IMR-90 (cell line): ENCODE results near the gene VWA8. TPM values are rescaled to one million over a fixed set of nuclear protein-coding genes. Genes with fewer than 3 reads are reported as not detected.

Experiments used
- ATAC-seq: fragments of 200-7000 bp; cut with Tn5 transposase; 2 replicates; pipeline ENCODE4 v1.9.1; 2020; ENCODE audit warnings: low read depth, mild to moderate bottlenecking, moderate library complexity
- BruUV-seq: library from RNA; stranded (reverse); fragments of 400-500 nt; replicated peaks from 2 replicates; lab custom pipeline; 2021; lab: Mats Ljungman, UMichigan
- CTCF ChIA-PET: fragments of 300-600 bp; formaldehyde crosslinking; extraction: SDS; loops from one replicate; lab custom pipeline; 2021; ENCODE audit warnings: antibody characterized with exemption; lab: Yijun Ruan, JAX
- POLR2A ChIA-PET: fragments of 300-600 bp; sonication (Branson Sonifier 250); formaldehyde crosslinking; loops from one replicate; lab custom pipeline; 2022; ENCODE audit warnings: antibody characterized with exemption; ENCODE audit not compliant: unreplicated experiment; lab: Charles Lee
- DNase-seq: peaks from one replicate; pipeline ENCODE4 v3.0.0; 2013
- H2AFZ ChIP-seq: replicated peaks from 2 replicates; pipeline ENCODE3; 2013; ENCODE audit warnings: low read length, mild to moderate bottlenecking; ENCODE audit not compliant: poor library complexity
- H2AK5ac ChIP-seq: 2 replicates; pipeline ENCODE4 v1.6.1; 2013; ENCODE audit warnings: low read depth, low read length, inconsistent platforms
- H2AK9ac ChIP-seq: replicated peaks from 2 replicates; pipeline ENCODE3; 2013; ENCODE audit warnings: mild to moderate bottlenecking, low read depth, low read length, moderate library complexity; ENCODE audit not compliant: poor library complexity
- H2BK120ac ChIP-seq: 2 replicates; pipeline ENCODE4 v1.6.1; 2013; ENCODE audit warnings: low read depth, low read length, inconsistent platforms
- H2BK15ac ChIP-seq: 3 replicates; pipeline ENCODE4 v1.6.1; 2013; ENCODE audit warnings: low read depth, low read length, inconsistent platforms
- H2BK20ac ChIP-seq: 2 replicates; pipeline ENCODE4 v1.6.1; 2013; ENCODE audit warnings: low read depth, mild to moderate bottlenecking, inconsistent platforms, low read length, moderate library complexity
- H2BK5ac ChIP-seq: 2 replicates; pipeline ENCODE4 v1.6.1; 2013; ENCODE audit warnings: mild to moderate bottlenecking, low read depth, low read length, inconsistent platforms; ENCODE audit not compliant: poor library complexity, severe bottlenecking
- H3K14ac ChIP-seq: replicated peaks from 2 replicates; pipeline ENCODE4 v1.6.1; 2013; ENCODE audit warnings: low read depth, low read length, inconsistent platforms
- H3K18ac ChIP-seq: 2 replicates; pipeline ENCODE4 v1.6.1; 2013; ENCODE audit warnings: low read depth, low read length, control low read depth
- H3K23ac ChIP-seq: 2 replicates; pipeline ENCODE4 v1.6.1; 2013; ENCODE audit warnings: low read depth, low read length, inconsistent platforms
- H3K27ac ChIP-seq: 2 replicates; pipeline ENCODE4 v1.5.1; 2013; ENCODE audit warnings: mild to moderate bottlenecking, control low read depth, low read length; ENCODE audit not compliant: insufficient read depth
- H3K27me3 ChIP-seq: 2 replicates; pipeline ENCODE4 v1.6.1; 2013; ENCODE audit warnings: low read length; ENCODE audit not compliant: control insufficient read depth, insufficient read depth
- H3K36me3 ChIP-seq: 2 replicates; pipeline ENCODE4 v1.6.1; 2013; ENCODE audit warnings: low read length, mixed read lengths; ENCODE audit not compliant: control insufficient read depth, insufficient read depth
- H3K4ac ChIP-seq: 2 replicates; pipeline ENCODE4 v1.6.1; 2013; ENCODE audit warnings: low read depth, low read length, inconsistent platforms
- H3K4me1 ChIP-seq: 2 replicates; pipeline ENCODE4 v1.6.1; 2013; ENCODE audit warnings: low read length, mixed read lengths; ENCODE audit not compliant: control insufficient read depth, insufficient read depth
- H3K4me2 ChIP-seq: 2 replicates; pipeline ENCODE4 v1.6.1; 2013; ENCODE audit warnings: low read depth, mild to moderate bottlenecking, control low read depth, low read length, moderate library complexity
- H3K4me3 ChIP-seq: 2 replicates; pipeline ENCODE4 v1.5.1; 2013; ENCODE audit warnings: low read depth, mild to moderate bottlenecking, control low read depth, low read length, moderate library complexity; ENCODE audit not compliant: insufficient read depth
- H3K56ac ChIP-seq: 2 replicates; pipeline ENCODE4 v1.6.1; 2013; ENCODE audit warnings: low read length, inconsistent platforms; ENCODE audit not compliant: insufficient read depth; ENCODE audit errors: extremely low read depth
- H3K79me1 ChIP-seq, 2 experiments: 2 replicates each; pipeline ENCODE4 v1.6.1; 2013; ENCODE audit warnings: low read length in 2 of 2, inconsistent platforms in 1 of 2, low read depth in 1 of 2
- H3K9ac ChIP-seq: 2 replicates; pipeline ENCODE4 v1.6.1; 2013; ENCODE audit warnings: low read depth, low read length, control low read depth
- H3K9me1 ChIP-seq: 2 replicates; pipeline ENCODE4 v1.6.1; 2013; ENCODE audit warnings: low read length, inconsistent platforms; ENCODE audit not compliant: insufficient read depth
- H3K9me3 ChIP-seq: 2 replicates; pipeline ENCODE4 v1.6.1; 2013; ENCODE audit warnings: low read length; ENCODE audit not compliant: control insufficient read depth, insufficient read depth
- H4K20me1 ChIP-seq: 2 replicates; pipeline ENCODE4 v1.6.1; 2013; ENCODE audit warnings: low read length, inconsistent platforms; ENCODE audit not compliant: insufficient read depth
- H4K5ac ChIP-seq: 2 replicates; pipeline ENCODE4 v1.6.1; 2013; ENCODE audit warnings: mild to moderate bottlenecking, low read depth, low read length, control low read depth
- H4K8ac ChIP-seq, 2 experiments: 2 replicates each; pipeline ENCODE4 v1.6.1; 2013; ENCODE audit warnings: low read depth in 2 of 2, low read length in 2 of 2, control low read depth in 1 of 2, inconsistent platforms in 1 of 2
- H4K91ac ChIP-seq: 2 replicates; pipeline ENCODE4 v1.6.1; 2013; ENCODE audit warnings: low read depth, low read length, inconsistent platforms; ENCODE audit not compliant: insufficient read depth
- BHLHE40 ChIP-seq: fragments of 150-350 bp; IDR thresholded peaks from 2 replicates; pipeline ENCODE4 v1.6.1; 2016; ENCODE audit warnings: mild to moderate bottlenecking, low read depth, low read length
- CTCF ChIP-seq: conservative IDR thresholded peaks from 2 replicates; pipeline ENCODE4 v1.5.1; 2012; ENCODE audit warnings: mild to moderate bottlenecking, low read depth, low read length, improper control_type of control experiment
- MAFK ChIP-seq: IDR thresholded peaks from 2 replicates; pipeline ENCODE4 v1.6.1; 2012; ENCODE audit warnings: low read depth, low read length, improper control_type of control experiment
- MAZ ChIP-seq: IDR thresholded peaks from 2 replicates; pipeline ENCODE4 v1.6.1; 2012; ENCODE audit warnings: low read depth, mild to moderate bottlenecking, low read length, improper control_type of control experiment, moderate library complexity, borderline replicate concordance
- RAD21 ChIP-seq: IDR thresholded peaks from 2 replicates; pipeline ENCODE4 v1.6.1; 2012; ENCODE audit warnings: low read length, improper control_type of control experiment
- RCOR1 ChIP-seq: IDR thresholded peaks from 2 replicates; pipeline ENCODE4 v1.6.1; 2012; ENCODE audit warnings: mild to moderate bottlenecking, low read length, improper control_type of control experiment; ENCODE audit not compliant: insufficient replicate concordance
- RFX5 ChIP-seq: IDR thresholded peaks from 2 replicates; pipeline ENCODE4 v1.8.0; 2012; ENCODE audit warnings: low read depth, mild to moderate bottlenecking, low read length, moderate library complexity
- SMC3 ChIP-seq: fragments of 150-350 bp; IDR thresholded peaks from 2 replicates; pipeline ENCODE4 v1.6.1; 2016; ENCODE audit warnings: low read depth, mild to moderate bottlenecking, antibody characterized with exemption, low read length, moderate library complexity
- USF2 ChIP-seq: fragments of 150-350 bp; IDR thresholded peaks from 2 replicates; pipeline ENCODE4 v1.6.1; 2017; ENCODE audit warnings: mild to moderate bottlenecking, antibody characterized with exemption, low read length, low read depth
- WGBS, 2 experiments: methylation state at CpG; one replicate each; pipeline versions ENCODE4 v1.1.5 to v1.1.7; 2013; ENCODE audit warnings: missing lambda C conversion rate in 2 of 2; ENCODE audit not compliant: insufficient read length in 1 of 2; ENCODE audit errors: extremely low coverage in 2 of 2; 5-methylcytosine and 5-hydroxymethylcytosine counted together
- dilution Hi-C: fragments of 300-500 bp; cut with HindIII; formaldehyde crosslinking; loops from one replicate; pipeline ENCODE4 v1.14.3; 2018; ENCODE audit warnings: low sequenced_read_pairs; ENCODE audit not compliant: unreplicated experiment
- in situ Hi-C: fragments of 300-500 bp; cut with MboI; formaldehyde crosslinking; loops from 3 replicates; pipeline ENCODE4 v1.14.3; 2019; ENCODE audit warnings: low sequenced_read_pairs, inconsistent platforms, mixed read lengths
- intact Hi-C: fragments of 100-400 bp; cut with micrococcal nuclease; formaldehyde crosslinking; loops from 2 replicates; pipeline ENCODE4 v1.10.0; 2022
- polyA plus RNA-seq, 3 experiments: library from polyadenylated mRNA; depleted of rRNA; stranded (reverse); fragments of >200 nt; gene quantifications; 2 replicates each; pipeline ENCODE4 v1.2.3, GENCODE V29; 2012; ENCODE audit warnings: low replicate concordance in 1 of 3
- total RNA-seq: library from RNA; depleted of rRNA; stranded (reverse); fragments of >200 nt; gene quantifications from 2 replicates; pipeline ENCODE4 v1.2.3, GENCODE V29; 2012

The VWA8 gene
- total and polyA plus RNA-seq, 2 of the 4 experiments (the other 2 are of a cell fraction), result 5.9 to 18.3 TPM

- Histone ChIP-seq H3K27ac (no peak overlapping the region), H3K4me2 (no peak overlapping the region), H4K91ac (no peak overlapping the region), H4K20me1 (no peaks in the 10 kb centered on the region), H3K4me1 (peaks cover 8% of the 10 kb centered on the region), H2BK15ac (no peak overlapping the region), H3K14ac (no peak overlapping the region), H4K8ac (no peak overlapping the region), H3K23ac (no peak overlapping the region), H3K4ac (no peak overlapping the region), H2BK120ac (no peak overlapping the region), H2AK5ac (no peak overlapping the region), H2AFZ (no peak overlapping the region), H3K18ac (no peak overlapping the region), H3K9me3 (no peaks in the 10 kb centered on the region), H3K79me1 (no peaks in the 10 kb centered on the region), H4K5ac (no peak overlapping the region), H3K9me1 (peaks cover 2% of the 10 kb centered on the region; the same call in 1 of the 2 replicates), H3K36me3 (peaks cover 3% of the 10 kb centered on the region; the same call in 1 of the 2 replicates), H2AK9ac (no peak overlapping the region), H2BK5ac (no peak overlapping the region), H3K4me3 (no peak overlapping the region), H3K56ac (no peak overlapping the region), H2BK20ac (no peak overlapping the region), H3K9ac (no peak overlapping the region), H3K27me3 (no peaks in the 10 kb centered on the region)
- no CpG with 5 or more reads among the region's 1 CpG for WGBS, 2 experiments
- dilution Hi-C loops, result no loop called here
- ATAC-seq, result no peak
- ChIA-PET CTCF (no interaction called here), POLR2A (no interaction called here)
- in situ Hi-C loops, result no loop called here
- no TSS peak for BruUV-seq
- DNase-seq, result no peak
- intact Hi-C loops, result no loop called here
- TF ChIP-seq RCOR1, result no peak
- no peak for TF ChIP-seq RFX5
- no peak for TF ChIP-seq BHLHE40
- no peak for TF ChIP-seq SMC3
- TF ChIP-seq MAZ, result no peak
- no peak for TF ChIP-seq RAD21
- no peak for TF ChIP-seq MAFK
- TF ChIP-seq USF2, result no peak
- TF ChIP-seq CTCF, result no peak
Observed at GRCh38 chr13:41699759-41700158, 261.1 kb downstream of the VWA8 start.
